ENCODE results near the gene TRIM29.

TRIM29 gene

GRCh38 chr11:120141768-120142423 is 4.0 kb upstream of the TRIM29 start:
- DNase-seq (ENCODE audit: low read depth in 1 of 2, low spot score in 1 of 2) = peak in 1 of 2 experiments; percentile 32
- in situ Hi-C loops (cut with HindIII; ENCODE audit: low pct_unique_long_range_greater_than_20kb, low sequenced_read_pairs) = no loop called here
- no peak for TF ChIP-seq JUND (IDR thresholded peaks at IDR 0.05; ENCODE audit: low read depth)

DNA sequence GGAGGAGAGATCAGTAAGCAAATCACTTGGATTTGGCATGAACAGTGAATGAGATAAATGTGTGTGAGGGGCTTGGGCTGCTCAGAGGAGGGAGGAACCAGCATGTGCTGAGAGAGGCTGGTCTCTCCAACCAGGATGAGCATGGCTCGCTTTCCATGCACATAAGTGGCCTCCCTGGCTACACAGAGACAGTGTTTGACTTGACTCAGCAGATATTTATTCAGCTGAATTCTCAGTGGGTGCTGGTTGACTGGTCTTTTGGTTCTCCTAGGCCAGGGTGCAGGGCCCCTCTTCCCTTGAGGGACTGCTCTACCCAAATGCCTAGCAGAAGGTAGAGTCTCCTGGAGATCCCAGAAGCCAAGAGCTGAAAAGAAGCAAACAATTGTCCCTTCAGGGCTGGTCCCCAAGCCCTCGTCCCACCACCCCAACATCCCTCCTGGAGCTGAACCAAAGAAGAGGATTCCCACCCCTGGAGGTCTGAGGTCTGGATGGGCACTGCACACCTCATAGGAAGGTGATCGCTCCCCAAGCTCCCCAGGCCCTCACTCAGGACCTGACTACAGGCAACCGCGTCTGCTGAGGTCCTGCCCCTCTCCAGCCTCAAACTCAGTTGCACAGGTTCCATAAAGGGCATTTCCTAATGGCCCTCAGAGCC is 3.3 kb upstream of the TRIM29 start:
- in situ Hi-C loops (cut with HindIII; ENCODE audit: low pct_unique_long_range_greater_than_20kb, low sequenced_read_pairs) = no loop called here
- TF ChIP-seq JUND (IDR thresholded peaks at IDR 0.05; ENCODE audit: low read depth) = no peak
- no peak for DNase-seq (ENCODE audit: low read depth in 1 of 2, low spot score in 1 of 2)

- DNase-seq (ENCODE audit: low read depth in 1 of 2, low spot score in 1 of 2) = no peak
- no peak for TF ChIP-seq JUND (IDR thresholded peaks at IDR 0.05; ENCODE audit: low read depth)
- in situ Hi-C loops (cut with HindIII; ENCODE audit: low pct_unique_long_range_greater_than_20kb, low sequenced_read_pairs) = no loop called here
Measured at GRCh38 chr11:120139316-120140069, 1.6 kb upstream of the TRIM29 start.

GRCh38 chr11:120137187-120137610 is 714 bp downstream of the TRIM29 start:
- TF ChIP-seq JUND (IDR thresholded peaks at IDR 0.05; ENCODE audit: low read depth) = no peak
- in situ Hi-C loops (cut with HindIII; ENCODE audit: low pct_unique_long_range_greater_than_20kb, low sequenced_read_pairs) = no loop called here
- no peak for DNase-seq (ENCODE audit: low read depth in 1 of 2, low spot score in 1 of 2)

- no peak for DNase-seq (ENCODE audit: low read depth in 1 of 2, low spot score in 1 of 2)
- no peak for TF ChIP-seq JUND (IDR thresholded peaks at IDR 0.05; ENCODE audit: low read depth)
- in situ Hi-C loops (cut with HindIII; ENCODE audit: low pct_unique_long_range_greater_than_20kb, low sequenced_read_pairs) = no loop called here
Measured at GRCh38 chr11:120136356-120136755, 1.6 kb downstream of the TRIM29 start.

DNA sequence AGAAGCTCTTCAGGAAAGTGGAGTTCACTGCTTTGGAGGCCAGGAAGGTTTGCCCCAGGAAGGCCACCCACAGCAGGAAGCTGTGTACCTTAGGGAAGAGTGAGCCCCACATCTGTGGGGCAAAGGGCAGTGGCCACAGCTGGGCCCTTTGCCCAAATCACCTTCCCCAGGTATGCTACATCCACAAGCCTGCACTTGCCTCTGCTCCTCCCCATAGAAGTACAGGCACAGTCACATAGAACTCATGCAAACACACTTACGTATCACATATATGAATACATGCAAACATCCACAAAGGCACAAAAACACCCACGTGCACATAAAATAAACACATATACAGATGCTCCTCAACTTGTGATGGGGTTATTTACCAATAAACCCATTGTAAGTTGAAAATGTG is 2.1 kb downstream of the TRIM29 start:
- TF ChIP-seq JUND (IDR thresholded peaks at IDR 0.05; ENCODE audit: low read depth) = no peak
- in situ Hi-C loops (cut with HindIII; ENCODE audit: low pct_unique_long_range_greater_than_20kb, low sequenced_read_pairs) = no loop called here
- DNase-seq (ENCODE audit: low read depth in 1 of 2, low spot score in 1 of 2) = no peak

GRCh38 chr11:120134931-120135228 is 3.0 kb downstream of the TRIM29 start:
- TF ChIP-seq JUND (IDR thresholded peaks at IDR 0.05; ENCODE audit: low read depth) = no peak
- in situ Hi-C loops (cut with HindIII; ENCODE audit: low pct_unique_long_range_greater_than_20kb, low sequenced_read_pairs) = no loop called here
- DNase-seq (ENCODE audit: low read depth in 1 of 2, low spot score in 1 of 2) = no peak

DNA sequence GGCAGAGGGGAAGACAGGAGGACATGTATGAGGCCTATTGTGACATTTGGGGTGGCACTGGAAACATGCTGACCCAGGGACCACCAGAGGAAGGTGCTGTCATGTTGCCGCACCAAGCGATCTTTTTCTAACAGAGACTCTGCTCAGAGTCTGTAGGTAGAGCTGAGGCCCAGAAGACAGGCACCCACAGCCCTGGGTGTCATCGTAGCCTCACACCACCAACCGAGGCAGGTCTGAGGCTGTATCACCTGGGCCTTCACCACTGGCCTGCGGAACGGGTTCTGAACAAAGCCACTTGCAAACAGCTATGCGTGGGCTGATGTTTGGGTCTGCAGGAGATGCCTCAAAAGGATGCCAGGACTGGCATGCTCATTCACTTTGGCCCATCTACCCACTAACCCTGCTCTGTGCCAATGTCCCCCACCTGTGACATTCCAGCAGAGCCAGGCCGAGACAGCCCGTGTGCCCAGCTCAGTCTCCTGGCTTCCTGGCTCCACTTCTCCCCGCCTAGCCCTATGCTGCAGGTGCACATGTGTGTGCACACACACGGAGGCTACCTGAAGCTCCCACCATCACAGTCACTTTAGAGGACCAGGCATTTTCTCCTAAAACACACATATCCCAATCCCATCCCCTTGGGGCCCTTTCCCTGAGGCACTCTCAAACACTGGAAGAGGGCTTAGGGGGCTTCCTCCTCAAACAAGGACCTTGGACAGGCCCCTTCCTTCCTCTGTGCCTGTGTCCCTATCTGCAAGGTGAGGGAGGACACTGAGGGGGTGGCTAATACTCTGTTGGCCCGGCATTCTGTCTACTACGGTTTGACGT is 3.6 kb downstream of the TRIM29 start:
- TF ChIP-seq JUND (IDR thresholded peaks at IDR 0.05; ENCODE audit: low read depth) = no peak
- peak in 1 of 2 experiments; percentile 22 for DNase-seq (ENCODE audit: low read depth in 1 of 2, low spot score in 1 of 2)
- in situ Hi-C loops (cut with HindIII; ENCODE audit: low pct_unique_long_range_greater_than_20kb, low sequenced_read_pairs) = no loop called here

DNA sequence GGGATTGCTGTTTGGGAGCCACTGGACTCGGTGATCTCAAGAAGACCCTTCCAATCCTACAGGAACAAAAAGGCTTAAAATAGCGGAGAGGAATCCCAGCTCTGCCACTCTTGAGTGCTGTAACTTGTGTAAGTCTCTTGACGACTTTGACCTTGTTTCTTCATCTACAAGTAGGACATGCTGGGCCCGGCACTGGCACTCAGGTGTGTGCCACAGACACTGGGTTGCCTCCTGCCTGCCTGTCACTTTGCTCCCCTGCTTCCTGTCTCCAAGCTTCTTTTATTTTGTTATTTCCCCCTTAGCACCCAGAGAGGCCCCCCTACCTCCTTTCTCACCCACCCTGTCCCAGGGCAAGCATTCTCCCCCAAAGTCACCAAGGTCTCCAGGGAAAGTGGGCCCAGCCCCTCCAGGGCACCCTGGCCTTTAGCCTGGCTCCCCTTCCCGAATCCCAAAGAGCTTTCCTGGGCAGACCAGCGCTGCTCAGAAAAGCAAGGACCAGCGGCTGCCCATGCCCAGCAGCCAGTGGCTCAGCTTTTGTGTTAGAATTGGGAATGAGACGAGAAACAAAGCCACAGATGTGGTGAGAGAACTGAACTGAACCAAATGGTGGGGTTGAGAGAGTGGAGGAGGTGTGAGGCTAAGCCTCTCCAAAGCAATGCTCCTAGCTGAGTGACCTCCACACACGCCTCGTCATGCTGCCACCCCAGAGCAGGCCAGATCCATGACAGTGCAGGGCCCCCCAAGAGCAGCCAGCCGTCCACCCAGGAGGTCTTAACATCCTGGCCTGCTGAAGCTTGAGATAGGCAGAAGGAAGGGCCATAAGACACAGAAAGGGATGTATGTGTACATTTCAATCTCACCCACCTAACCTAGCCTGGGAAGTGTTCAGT is 4.5 kb downstream of the TRIM29 start:
- no peak for DNase-seq (ENCODE audit: low read depth in 1 of 2, low spot score in 1 of 2)
- no peak for TF ChIP-seq JUND (IDR thresholded peaks at IDR 0.05; ENCODE audit: low read depth)
- in situ Hi-C loops (cut with HindIII; ENCODE audit: low pct_unique_long_range_greater_than_20kb, low sequenced_read_pairs) = no loop called here

DNA sequence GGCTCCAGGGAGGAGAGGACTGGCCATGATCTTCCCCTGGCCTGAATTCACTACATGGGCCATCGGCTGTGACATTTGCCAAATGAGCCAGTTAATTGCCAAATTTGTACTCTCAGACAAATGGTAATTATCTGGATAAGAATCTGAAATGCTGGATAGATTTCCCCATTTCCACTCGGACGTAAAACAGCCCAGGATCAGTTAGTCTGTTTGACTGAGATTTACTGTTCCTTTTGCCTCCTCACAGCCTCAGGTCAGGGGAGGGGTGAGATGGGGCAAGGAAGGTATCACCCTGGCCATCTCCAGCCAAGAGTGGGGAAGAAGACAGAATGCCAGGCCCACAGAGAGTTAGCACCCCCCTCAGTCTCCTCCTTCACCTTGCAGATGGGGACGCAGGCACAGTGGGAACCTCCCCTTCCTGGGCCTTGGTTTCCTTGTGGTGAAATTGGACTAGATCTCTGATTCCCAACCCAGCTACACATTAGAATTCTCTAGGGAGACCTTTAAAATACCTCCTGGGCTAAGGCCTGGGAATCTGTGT is 5.2 kb downstream of the TRIM29 start:
- TF ChIP-seq JUND (IDR thresholded peaks at IDR 0.05; ENCODE audit: low read depth) = no peak
- in situ Hi-C loops (cut with HindIII; ENCODE audit: low pct_unique_long_range_greater_than_20kb, low sequenced_read_pairs) = no loop called here
- no peak for DNase-seq (ENCODE audit: low read depth in 1 of 2, low spot score in 1 of 2)

GRCh38 chr11:120131941-120132644 is 5.8 kb downstream of the TRIM29 start:
- in situ Hi-C loops (cut with HindIII; ENCODE audit: low pct_unique_long_range_greater_than_20kb, low sequenced_read_pairs) = no loop called here
- no peak for TF ChIP-seq JUND (IDR thresholded peaks at IDR 0.05; ENCODE audit: low read depth)
- DNase-seq (ENCODE audit: low read depth in 1 of 2, low spot score in 1 of 2) = peak in 1 of 2 experiments; percentile 46
